Neural crest cell (in vitro differentiated cells): ENCODE measurements around the gene RMND5B. TPM values are rescaled to one million over a fixed set of nuclear protein-coding genes. Genes with fewer than 3 reads are reported as not detected.

Experiments
- DNase-seq: peaks from one replicate; pipeline ENCODE4 v3.0.0; 2021; ENCODE audit warnings: low read depth, mixed read lengths, low spot score
- H3K27ac Mint-ChIP-seq: one replicate; pipeline ENCODE4 v1.8.0; 2021; ENCODE audit warnings: mild to moderate bottlenecking, mixed read lengths; ENCODE audit not compliant: unreplicated experiment
- H3K27me3 Mint-ChIP-seq: 2 replicates; pipeline ENCODE4 v1.8.0; 2021; ENCODE audit warnings: low read depth, mild to moderate bottlenecking, mixed read lengths
- H3K36me3 Mint-ChIP-seq: 2 replicates; pipeline ENCODE4 v1.8.0; 2021; ENCODE audit warnings: low read depth, mild to moderate bottlenecking, mixed read lengths
- H3K4me1 Mint-ChIP-seq: 2 replicates; pipeline ENCODE4 v1.8.0; 2021; ENCODE audit warnings: mixed read lengths
- H3K4me3 Mint-ChIP-seq: one replicate; pipeline ENCODE4 v1.8.0; 2021; ENCODE audit warnings: mild to moderate bottlenecking, mixed read lengths
- H3K9me3 Mint-ChIP-seq: 2 replicates; pipeline ENCODE4 v1.8.0; 2021; ENCODE audit warnings: mixed read lengths
- CTCF ChIP-seq: fragments of 200-600 bp; sonication (generic); conservative IDR thresholded peaks from 2 replicates; pipeline ENCODE4 v1.5.0; 2021; ENCODE audit warnings: antibody characterized with exemption, mild to moderate bottlenecking
- total RNA-seq: library from RNA; stranded (reverse); gene quantifications from 2 replicates; pipeline ENCODE4 v1.2.1, GENCODE V29; 2021

Gene RMND5B
- total RNA-seq, 1 donor from 2014 or later = 43.5 TPM

- H3K27ac Mint-ChIP-seq = no peak overlapping the region
- H3K36me3 Mint-ChIP-seq = no peaks in the 10 kb centered on the region
- H3K9me3 Mint-ChIP-seq = no peaks in the 10 kb centered on the region
- H3K4me3 Mint-ChIP-seq = no peak overlapping the region
- H3K27me3 Mint-ChIP-seq = peaks cover 17% of the 10 kb centered on the region
- TF ChIP-seq CTCF = no peak
- DNase-seq = no peak
- peaks cover 19% of the 10 kb centered on the region for H3K4me1 Mint-ChIP-seq
These were observed 10.8 kb upstream of the RMND5B start for GRCh38 chr5:178119915-178120606.

GRCh38 chr5:178120607-178121357 lies 10.0 kb upstream of the RMND5B start:
- no peaks in the 10 kb centered on the region for H3K36me3 Mint-ChIP-seq
- peak; percentile 60 for TF ChIP-seq CTCF
- H3K4me1 Mint-ChIP-seq = peaks cover 14% of the 10 kb centered on the region
- H3K9me3 Mint-ChIP-seq = no peaks in the 10 kb centered on the region
- H3K27me3 Mint-ChIP-seq = peaks cover 10% of the 10 kb centered on the region
- H3K4me3 Mint-ChIP-seq = no peak overlapping the region
- H3K27ac Mint-ChIP-seq = no peak overlapping the region
- DNase-seq = peak; percentile 29

- no peaks in the 10 kb centered on the region for H3K9me3 Mint-ChIP-seq
- no peaks in the 10 kb centered on the region for H3K36me3 Mint-ChIP-seq
- no peak overlapping the region for H3K27ac Mint-ChIP-seq
- H3K4me3 Mint-ChIP-seq = no peak overlapping the region
- DNase-seq = no peak
- TF ChIP-seq CTCF = no peak
- peaks cover 3% of the 10 kb centered on the region for H3K27me3 Mint-ChIP-seq
- H3K4me1 Mint-ChIP-seq = peaks cover 8% of the 10 kb centered on the region
These were observed 9.2 kb upstream of the RMND5B start for GRCh38 chr5:178121391-178122276.

- Mint-ChIP-seq H3K4me1 (peaks cover 9% of the 10 kb centered on the region), H3K36me3 (no peaks in the 10 kb centered on the region), H3K27ac (no peak overlapping the region), H3K27me3 (no peaks in the 10 kb centered on the region), H3K9me3 (no peaks in the 10 kb centered on the region), H3K4me3 (no peak overlapping the region)
- no peak for DNase-seq
- no peak for TF ChIP-seq CTCF
These were observed 8.5 kb upstream of the RMND5B start for GRCh38 chr5:178122346-178122745.
